GM12891 (cell line): ENCODE results near the gene PLEKHA5.
"Not testable (repeated sequence)": the region's sequence is repeated elsewhere in the genome, so short reads cannot be mapped to it uniquely, and the experiment has no call there.

Source experiments
- DNase-seq: peaks from one replicate; pipeline ENCODE4 v3.0.0; 2011; ENCODE audit warnings: low spot score; ENCODE audit not compliant: insufficient read length
- FAIRE-seq: peaks from 2 replicates; lab custom pipeline; 2011; peaks lifted over from hg19 to GRCh38; lab: Jason Lieb, UNC
- PAX5 ChIP-seq: IDR thresholded peaks from 2 replicates; pipeline ENCODE4 v1.6.1; 2011; ENCODE audit warnings: low read length, moderate library complexity, mild to moderate bottlenecking; ENCODE audit not compliant: insufficient read depth, severe bottlenecking
- POLR2A ChIP-seq: IDR thresholded peaks from 2 replicates; pipeline ENCODE4 v1.6.1; 2011; ENCODE audit warnings: low read depth, low read length, control low read depth
- POLR2AphosphoS5 ChIP-seq: IDR thresholded peaks from 2 replicates; pipeline ENCODE4 v1.6.1; 2011; ENCODE audit warnings: low read depth, low read length, control low read depth
- POU2F2 ChIP-seq: IDR thresholded peaks from 2 replicates; pipeline ENCODE4 v1.6.1; 2011; ENCODE audit warnings: low read depth, mild to moderate bottlenecking, control low read depth, low read length, moderate library complexity
- SPI1 ChIP-seq: IDR thresholded peaks from 2 replicates; pipeline ENCODE4 v1.6.1; 2011; ENCODE audit warnings: low read depth, low read length, control low read depth
- TAF1 ChIP-seq: IDR thresholded peaks from 2 replicates; pipeline ENCODE4 v1.6.1; 2011; ENCODE audit warnings: low read depth, low read length, control low read depth

Gene PLEKHA5

GRCh38 chr12:19302100-19302640 lies 172.6 kb downstream of the PLEKHA5 start:
- TF ChIP-seq POLR2A (no peak), TAF1 (no peak), POU2F2 (no peak), PAX5 (no peak), POLR2AphosphoS5 (no peak), SPI1 (no peak)
- FAIRE-seq: no peak
- DNase-seq: no peak

GRCh38 chr12:19303496-19303895 lies 174.0 kb downstream of the PLEKHA5 start:
- DNase-seq (no peak), FAIRE-seq (no peak)
- TF ChIP-seq POLR2A: no peak
- TF ChIP-seq PAX5: no peak
- TF ChIP-seq POU2F2: no peak
- TF ChIP-seq TAF1: no peak
- no peak for TF ChIP-seq SPI1
- TF ChIP-seq POLR2AphosphoS5: no peak

GRCh38 chr12:19304149-19304750 lies 174.7 kb downstream of the PLEKHA5 start:
- TF ChIP-seq POU2F2 (no peak), POLR2AphosphoS5 (no peak), TAF1 (no peak), SPI1 (no peak), POLR2A (no peak), PAX5 (no peak)

GRCh38 chr12:19305621-19306020 lies 176.1 kb downstream of the PLEKHA5 start:
- not testable (repeated sequence) for DNase-seq

More at GRCh38 chr12:19304149-19304750, 174.7 kb downstream of the PLEKHA5 start:
- FAIRE-seq (no peak), DNase-seq (no peak)

GRCh38 chr12:19306366-19306765 lies 176.8 kb downstream of the PLEKHA5 start:
- TF ChIP-seq SPI1 (no peak), POLR2AphosphoS5 (no peak), POLR2A (no peak), TAF1 (no peak), POU2F2 (no peak), PAX5 (no peak)
- DNase-seq (no peak), FAIRE-seq (no peak)

More at GRCh38 chr12:19305621-19306020, 176.1 kb downstream of the PLEKHA5 start:
- not testable (repeated sequence) for FAIRE-seq

GRCh38 chr12:19307451-19307850 lies 177.9 kb downstream of the PLEKHA5 start:
- DNase-seq (no peak), FAIRE-seq (no peak)
- no peak for TF ChIP-seq TAF1
- TF ChIP-seq PAX5: no peak
- TF ChIP-seq POU2F2: no peak
- no peak for TF ChIP-seq POLR2A
- TF ChIP-seq SPI1: no peak
- TF ChIP-seq POLR2AphosphoS5: no peak

- FAIRE-seq (no peak), DNase-seq (no peak)
- no peak for TF ChIP-seq POLR2AphosphoS5
- TF ChIP-seq SPI1: no peak
- TF ChIP-seq PAX5: no peak
- no peak for TF ChIP-seq TAF1
- TF ChIP-seq POLR2A: no peak
- TF ChIP-seq POU2F2: no peak
Observed at GRCh38 chr12:19311165-19311564, 181.6 kb downstream of the PLEKHA5 start.

- DNase-seq: no peak
- no peak for FAIRE-seq
- TF ChIP-seq PAX5: no peak
- TF ChIP-seq POLR2A: no peak
- TF ChIP-seq TAF1: no peak
- TF ChIP-seq SPI1: no peak
- TF ChIP-seq POU2F2: no peak
- no peak for TF ChIP-seq POLR2AphosphoS5
Observed at GRCh38 chr12:19312637-19313036, 183.1 kb downstream of the PLEKHA5 start.

GRCh38 chr12:19316425-19316824 lies 186.9 kb downstream of the PLEKHA5 start:
- DNase-seq (no peak), FAIRE-seq (no peak)
- no peak for TF ChIP-seq TAF1
- no peak for TF ChIP-seq POU2F2
- no peak for TF ChIP-seq POLR2A
- TF ChIP-seq SPI1: no peak
- TF ChIP-seq POLR2AphosphoS5: no peak

GRCh38 chr12:19322376-19322775 lies 192.8 kb downstream of the PLEKHA5 start:
- FAIRE-seq (no peak), DNase-seq (no peak)
- TF ChIP-seq POU2F2 (no peak), PAX5 (no peak), TAF1 (no peak), SPI1 (no peak), POLR2A (no peak), POLR2AphosphoS5 (no peak)
